Effector memory CD8-positive, alpha-beta T cell (primary cell): Measurements from ENCODE around the gene PLCG1.
A peak's percentile ranks its signal among the peaks of the same experiment; 100 is the strongest.

Experiments used
- ATAC-seq: fragments of 150-1000 bp; cut with Tn5 transposase; replicated peaks from 2 replicates; pipeline ENCODE4 v1.10.0; 2021; ENCODE audit warnings: mild to moderate bottlenecking, moderate library complexity
- DNase-seq, 3 experiments: peaks; one replicate each; pipeline ENCODE4 v3.0.0; 2021
- H3K27ac Mint-ChIP-seq, 2 donors: one replicate each; pipeline ENCODE4 v1.8.0; 2022; ENCODE audit warnings: mild to moderate bottlenecking in 2 of 2, mixed read lengths in 2 of 2, moderate library complexity in 2 of 2
- H3K27me3 Mint-ChIP-seq, 2 donors: one replicate each; pipeline ENCODE4 v1.8.0; 2022; ENCODE audit warnings: mixed read lengths in 2 of 2
- H3K36me3 Mint-ChIP-seq: one replicate; pipeline ENCODE4 v1.8.0; 2022; ENCODE audit warnings: mild to moderate bottlenecking, moderate library complexity, mixed read lengths; ENCODE audit not compliant: insufficient read depth
- H3K4me1 Mint-ChIP-seq, 2 donors: one replicate each; pipeline ENCODE4 v1.8.0; 2022; ENCODE audit warnings: low read depth in 2 of 2, mixed read lengths in 2 of 2
- H3K4me3 Mint-ChIP-seq, 2 donors: one replicate each; pipeline ENCODE4 v1.8.0; 2022; ENCODE audit warnings: mild to moderate bottlenecking in 2 of 2, mixed read lengths in 2 of 2, moderate library complexity in 2 of 2
- H3K9me3 Mint-ChIP-seq, 2 donors: one replicate each; pipeline ENCODE4 v1.8.0; 2022; ENCODE audit warnings: mixed read lengths in 2 of 2

The PLCG1 gene

GRCh38 chr20:41219824-41220223 is 82.5 kb downstream of the PLCG1 start:
- ATAC-seq (no peak), DNase-seq (no peak)
- Mint-ChIP-seq H3K27me3 (no peaks in the 10 kb centered on the region), H3K36me3 (no peaks in the 10 kb centered on the region), H3K4me1 (no peaks in the 10 kb centered on the region), H3K4me3 (no peak overlapping the region), H3K27ac (no peak overlapping the region), H3K9me3 (no peaks in the 10 kb centered on the region)

- H3K4me3 Mint-ChIP-seq: no peak overlapping the region
- H3K27me3 Mint-ChIP-seq: no peaks in the 10 kb centered on the region
- H3K9me3 Mint-ChIP-seq: no peaks in the 10 kb centered on the region
- DNase-seq (no peak), ATAC-seq (no peak)
- no peak overlapping the region for H3K27ac Mint-ChIP-seq
- H3K36me3 Mint-ChIP-seq: no peaks in the 10 kb centered on the region
- H3K4me1 Mint-ChIP-seq: no peaks in the 10 kb centered on the region
These were observed 84.4 kb downstream of the PLCG1 start for GRCh38 chr20:41221614-41222218.

GRCh38 chr20:41222296-41222695 is 85.0 kb downstream of the PLCG1 start:
- no peak overlapping the region for H3K27ac Mint-ChIP-seq
- no peaks in the 10 kb centered on the region for H3K36me3 Mint-ChIP-seq
- H3K27me3 Mint-ChIP-seq: no peaks in the 10 kb centered on the region
- DNase-seq (no peak), ATAC-seq (no peak)
- no peaks in the 10 kb centered on the region for H3K9me3 Mint-ChIP-seq
- no peaks in the 10 kb centered on the region for H3K4me1 Mint-ChIP-seq
- no peak overlapping the region for H3K4me3 Mint-ChIP-seq

- no peaks in the 10 kb centered on the region for H3K36me3 Mint-ChIP-seq
- no peaks in the 10 kb centered on the region for H3K4me1 Mint-ChIP-seq
- no peak overlapping the region for H3K4me3 Mint-ChIP-seq
- H3K27me3 Mint-ChIP-seq: no peaks in the 10 kb centered on the region
- DNase-seq (no peak), ATAC-seq (no peak)
- peak overlapping the region in 1 of 2 donors; percentile 45 for H3K27ac Mint-ChIP-seq
- H3K9me3 Mint-ChIP-seq: no peaks in the 10 kb centered on the region
These were observed 85.4 kb downstream of the PLCG1 start for GRCh38 chr20:41222703-41223102.

GRCh38 chr20:41223112-41223511 is 85.8 kb downstream of the PLCG1 start:
- Mint-ChIP-seq H3K9me3 (no peaks in the 10 kb centered on the region), H3K27me3 (no peaks in the 10 kb centered on the region), H3K27ac (peak overlapping the region in 1 of 2 donors; percentile 45), H3K4me1 (no peaks in the 10 kb centered on the region), H3K4me3 (no peak overlapping the region), H3K36me3 (no peaks in the 10 kb centered on the region)
- DNase-seq: no peak
- no peak for ATAC-seq

GRCh38 chr20:41224281-41224680 is 86.9 kb downstream of the PLCG1 start:
- DNase-seq (no peak), ATAC-seq (no peak)
- H3K9me3 Mint-ChIP-seq: no peaks in the 10 kb centered on the region
- H3K27ac Mint-ChIP-seq: peak overlapping the region in 1 of 2 donors; percentile 11
- no peak overlapping the region for H3K4me3 Mint-ChIP-seq
- H3K27me3 Mint-ChIP-seq: no peaks in the 10 kb centered on the region
- H3K36me3 Mint-ChIP-seq: no peaks in the 10 kb centered on the region
- H3K4me1 Mint-ChIP-seq: peaks cover 0 to 2% of the 10 kb centered on the region in 2 donors

- Mint-ChIP-seq H3K4me1 (peaks cover 0 to 2% of the 10 kb centered on the region in 2 donors), H3K9me3 (no peaks in the 10 kb centered on the region), H3K27ac (no peak overlapping the region), H3K27me3 (no peaks in the 10 kb centered on the region), H3K4me3 (no peak overlapping the region), H3K36me3 (no peaks in the 10 kb centered on the region)
- no peak for DNase-seq
- no peak for ATAC-seq
These were observed 87.7 kb downstream of the PLCG1 start for GRCh38 chr20:41225091-41225490.

- Mint-ChIP-seq H3K9me3 (no peaks in the 10 kb centered on the region), H3K36me3 (no peaks in the 10 kb centered on the region), H3K4me1 (peaks cover 0 to 2% of the 10 kb centered on the region in 2 donors), H3K27me3 (no peaks in the 10 kb centered on the region), H3K27ac (no peak overlapping the region), H3K4me3 (no peak overlapping the region)
- ATAC-seq (no peak), DNase-seq (no peak)
These were observed 89.1 kb downstream of the PLCG1 start for GRCh38 chr20:41226426-41226825.
